Fibroblast of mammary gland (primary cell): Measurements from ENCODE around the gene PTPRN2.

Experiments
- DNase-seq: peaks from one replicate; pipeline ENCODE4 v3.0.0-alpha.2; 2010; ENCODE audit warnings: low read depth
- H3K4me3 ChIP-seq: 2 replicates; pipeline ENCODE4 v1.5.1; 2011; ENCODE audit warnings: low read depth, mild to moderate bottlenecking, low read length, moderate library complexity; ENCODE audit not compliant: control insufficient read depth
- CTCF ChIP-seq: conservative IDR thresholded peaks from 2 replicates; pipeline ENCODE4 v1.5.1; 2011; ENCODE audit warnings: low read depth, low read length, inconsistent platforms; ENCODE audit not compliant: control insufficient read depth, insufficient read depth

PTPRN2 gene

DNA sequence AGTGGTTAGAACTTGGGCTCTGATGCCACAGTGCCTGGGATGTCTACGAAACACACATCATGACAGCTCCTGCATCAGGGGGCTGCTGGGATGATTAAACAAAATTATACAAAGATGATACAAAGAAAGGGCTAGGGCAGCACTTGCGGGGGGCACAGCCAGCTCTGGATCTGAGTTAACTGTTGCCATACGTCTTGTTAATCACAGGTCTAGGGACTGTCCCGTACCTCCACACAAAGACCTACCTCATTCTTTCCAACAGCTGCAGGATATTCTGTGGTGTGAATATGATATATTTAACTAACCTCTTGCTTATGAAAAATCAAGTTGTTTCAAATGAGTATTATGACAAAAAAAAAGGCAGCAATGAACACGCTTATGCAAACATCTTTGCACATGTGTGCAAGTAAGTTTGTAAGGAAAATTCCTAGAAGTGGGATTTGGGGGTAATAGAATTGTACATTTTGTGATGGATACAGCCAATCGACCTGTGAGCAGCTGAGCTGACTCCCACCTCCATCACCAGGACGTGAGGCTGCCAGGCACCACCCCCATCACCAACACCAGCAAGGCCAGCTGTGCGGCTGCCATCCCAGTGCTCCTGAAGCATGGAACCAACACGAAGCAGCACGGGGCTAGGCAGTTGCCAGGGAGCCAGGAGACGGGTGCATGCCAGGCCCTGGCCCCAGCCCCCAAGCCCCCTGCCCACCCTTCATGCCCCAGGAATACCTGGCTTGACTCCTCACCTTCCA is 23.5 kb downstream of the PTPRN2 start:
- TF ChIP-seq CTCF, result no peak
- no peak for DNase-seq
- H3K4me3 ChIP-seq, result no peak overlapping the region

GRCh38 chr7:158563051-158563450 is 24.6 kb downstream of the PTPRN2 start:
- H3K4me3 ChIP-seq, result no peak overlapping the region
- TF ChIP-seq CTCF, result no peak
- DNase-seq, result no peak

DNA sequence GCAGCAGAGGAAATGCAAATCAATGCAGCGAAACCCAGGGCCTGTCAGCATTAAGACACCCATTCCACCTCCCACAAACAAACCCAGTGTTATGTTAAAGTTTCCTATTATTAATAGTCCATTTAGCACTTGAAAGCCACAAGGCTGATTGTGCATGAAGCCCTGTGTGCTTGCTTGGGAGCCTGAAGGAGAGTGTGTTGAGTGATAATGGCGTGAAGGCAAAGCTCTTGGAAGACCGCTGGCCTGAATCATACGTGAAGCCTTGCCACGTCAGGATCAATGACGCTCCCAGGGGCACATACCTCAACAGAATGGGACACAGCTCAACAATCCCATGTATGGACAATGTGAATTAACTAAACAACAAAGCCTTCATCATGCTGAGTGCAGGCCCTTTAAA is 25.1 kb downstream of the PTPRN2 start:
- no peak overlapping the region for H3K4me3 ChIP-seq
- TF ChIP-seq CTCF, result no peak
- DNase-seq, result no peak

DNA sequence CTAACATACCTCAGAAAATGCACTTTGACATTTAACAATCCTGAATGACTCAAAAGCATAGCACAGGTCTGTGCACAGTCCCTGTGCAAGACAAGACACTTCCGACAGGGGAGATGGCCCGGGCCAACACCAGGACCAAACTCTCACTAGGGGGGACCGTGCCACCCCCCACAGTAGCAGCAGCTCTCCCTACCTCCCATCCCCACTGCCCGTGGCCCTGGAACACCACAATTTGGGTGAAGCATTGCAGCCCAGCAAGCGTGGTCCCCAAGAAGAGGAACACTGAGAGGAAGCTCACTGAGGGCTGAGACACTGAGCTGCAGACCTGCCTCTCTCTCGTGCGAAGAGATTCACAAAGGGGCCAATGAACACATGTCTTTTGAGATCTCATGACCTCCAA is 26.0 kb downstream of the PTPRN2 start:
- TF ChIP-seq CTCF, result no peak
- no peak overlapping the region for H3K4me3 ChIP-seq
- no peak for DNase-seq

DNA sequence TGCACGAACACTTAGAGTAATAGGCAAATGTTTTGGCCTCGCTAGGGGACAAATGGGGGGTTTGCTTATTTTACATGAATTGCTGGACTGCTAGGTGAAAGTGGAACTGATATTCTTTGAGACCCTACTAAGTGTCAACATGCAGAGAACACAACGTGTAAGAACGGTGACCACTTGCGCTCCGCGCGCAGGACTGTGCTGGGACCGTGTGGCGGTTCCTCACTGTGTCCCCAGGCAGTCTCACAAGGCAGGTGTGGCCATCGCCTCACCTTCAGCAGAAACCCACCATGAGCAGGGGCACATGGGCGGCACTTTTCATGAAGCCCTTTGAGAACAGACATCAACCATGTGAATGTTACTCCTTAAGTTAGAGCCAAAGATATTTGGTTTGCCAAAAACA is 27.2 kb downstream of the PTPRN2 start:
- no peak overlapping the region for H3K4me3 ChIP-seq
- DNase-seq, result no peak
- no peak for TF ChIP-seq CTCF

GRCh38 chr7:158559356-158559755 is 28.3 kb downstream of the PTPRN2 start:
- H3K4me3 ChIP-seq, result no peak overlapping the region
- no peak for TF ChIP-seq CTCF
- DNase-seq, result no peak

DNA sequence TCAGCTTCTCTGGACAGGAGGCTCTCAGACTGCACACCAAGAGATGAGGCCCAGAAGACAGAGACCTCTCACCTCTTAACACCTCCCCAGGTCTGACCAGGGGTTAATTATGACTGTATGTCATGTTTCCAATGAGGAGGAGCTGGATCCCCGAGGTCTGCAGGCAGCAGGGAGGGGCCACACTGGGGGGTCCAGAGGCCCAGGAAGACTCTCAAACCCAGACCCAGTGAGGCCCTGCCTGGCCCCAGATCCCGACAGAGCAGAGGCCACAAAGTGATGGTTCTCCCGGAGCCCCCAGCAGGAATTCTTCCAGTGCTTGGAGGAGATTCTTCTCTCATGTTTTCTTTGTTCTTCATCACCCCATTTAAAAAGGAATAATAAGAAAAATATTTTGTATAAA is 28.8 kb downstream of the PTPRN2 start:
- H3K4me3 ChIP-seq, result no peak overlapping the region
- DNase-seq, result no peak
- no peak for TF ChIP-seq CTCF
